OCI-LY7 (cell line): ENCODE results near the gene ENO1.

ENCODE experiments used
- EZH2phosphoT487 ChIP-seq: fragments of 200-600 bp; sonication (generic); IDR thresholded peaks from 2 replicates; pipeline ENCODE4 v1.6.1; 2018; ENCODE audit warnings: low read depth, borderline replicate concordance, mild to moderate bottlenecking, mixed run types, antibody characterized with exemption, low read length, moderate library complexity, mixed read lengths
- TF ChIP-seq, protein P1 (sequence below): fragments of 200-600 bp; sonication (generic); conservative IDR thresholded peaks from 2 replicates; pipeline ENCODE4 v1.5.1; 2014; ENCODE audit warnings: mild to moderate bottlenecking, antibody characterized with exemption, low read length, moderate library complexity, mixed read lengths

DNA sequence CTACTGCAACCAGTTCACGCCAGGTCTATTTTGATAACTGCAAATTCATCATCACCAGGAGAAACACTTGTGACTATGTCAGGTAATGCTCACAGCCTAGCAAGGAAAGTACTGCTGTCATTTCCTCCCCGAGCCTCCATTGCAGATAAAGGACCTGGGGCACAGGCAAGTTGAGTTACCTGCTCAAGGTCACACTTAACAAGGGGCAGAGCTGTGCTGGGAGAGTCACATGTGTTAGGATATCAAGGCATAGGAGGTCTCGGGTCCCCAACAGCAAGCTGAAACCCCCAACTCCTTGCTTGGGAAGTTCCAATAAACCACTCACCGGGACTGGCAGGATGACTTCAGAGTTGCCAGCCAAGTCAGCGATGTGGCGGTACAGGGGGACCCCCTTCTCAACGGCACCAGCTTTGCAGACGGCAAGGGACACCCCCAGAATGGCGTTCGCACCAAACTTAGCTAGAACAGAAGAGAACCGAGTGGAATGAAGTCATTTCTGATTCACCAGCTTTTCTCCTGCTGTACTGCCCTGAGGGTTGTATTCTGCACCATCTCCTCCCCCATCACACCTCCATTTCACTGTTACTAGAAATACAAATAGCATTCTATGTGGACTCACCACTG, 11.6 kb downstream of the ENO1 start:
- TF ChIP-seq, protein P1, sequence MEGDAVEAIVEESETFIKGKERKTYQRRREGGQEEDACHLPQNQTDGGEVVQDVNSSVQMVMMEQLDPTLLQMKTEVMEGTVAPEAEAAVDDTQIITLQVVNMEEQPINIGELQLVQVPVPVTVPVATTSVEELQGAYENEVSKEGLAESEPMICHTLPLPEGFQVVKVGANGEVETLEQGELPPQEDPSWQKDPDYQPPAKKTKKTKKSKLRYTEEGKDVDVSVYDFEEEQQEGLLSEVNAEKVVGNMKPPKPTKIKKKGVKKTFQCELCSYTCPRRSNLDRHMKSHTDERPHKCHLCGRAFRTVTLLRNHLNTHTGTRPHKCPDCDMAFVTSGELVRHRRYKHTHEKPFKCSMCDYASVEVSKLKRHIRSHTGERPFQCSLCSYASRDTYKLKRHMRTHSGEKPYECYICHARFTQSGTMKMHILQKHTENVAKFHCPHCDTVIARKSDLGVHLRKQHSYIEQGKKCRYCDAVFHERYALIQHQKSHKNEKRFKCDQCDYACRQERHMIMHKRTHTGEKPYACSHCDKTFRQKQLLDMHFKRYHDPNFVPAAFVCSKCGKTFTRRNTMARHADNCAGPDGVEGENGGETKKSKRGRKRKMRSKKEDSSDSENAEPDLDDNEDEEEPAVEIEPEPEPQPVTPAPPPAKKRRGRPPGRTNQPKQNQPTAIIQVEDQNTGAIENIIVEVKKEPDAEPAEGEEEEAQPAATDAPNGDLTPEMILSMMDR = no peak
- TF ChIP-seq EZH2phosphoT487 = no peak
